Testis (tissue), 2 donors: Measurements from ENCODE around the gene ELAPOR1.

Source experiments
- CTCF ChIP-seq, 3 experiments: fragments of 450-650 bp in 2 of 3; fragments of 200-600 bp in 1 of 3; sonication (generic) in 1 of 3; IDR thresholded peaks; one replicate each; pipeline ENCODE4 v1.5.1; 2016 to 2019; ENCODE audit warnings: antibody characterized with exemption in 3 of 3, mild to moderate bottlenecking in 2 of 3, moderate library complexity in 1 of 3
- POLR2A ChIP-seq: fragments of 450-650 bp; IDR thresholded peaks from one replicate; pipeline ENCODE4 v1.6.1; 2017; ENCODE audit warnings: antibody characterized with exemption, mild to moderate bottlenecking, moderate library complexity

GRCh38 chr1:109109906-109110305 is 4.0 kb upstream of the ELAPOR1 start:
- TF ChIP-seq CTCF (IDR thresholded peaks at IDR 0.05) (no peak), POLR2A (no peak)
